Mesenchymal stem cell (in vitro differentiated cells and primary cell): ENCODE measurements around the gene PYCR2.

Source experiments
- DNase-seq: peaks from one replicate; pipeline ENCODE4 v3.0.0-alpha.2; 2013
- H2AFZ ChIP-seq: one replicate; pipeline ENCODE4 v1.6.1; 2013; ENCODE audit warnings: low read depth, mild to moderate bottlenecking, control low read depth, inconsistent platforms, low read length, moderate library complexity
- H2AK5ac ChIP-seq: 2 replicates; pipeline ENCODE4 v1.6.1; 2013; ENCODE audit warnings: low read length, moderate library complexity, mild to moderate bottlenecking, inconsistent platforms; ENCODE audit not compliant: severe bottlenecking
- H2BK120ac ChIP-seq: one replicate; pipeline ENCODE4 v1.6.1; 2013; ENCODE audit warnings: low read depth, mild to moderate bottlenecking, inconsistent platforms, low read length, moderate library complexity
- H2BK12ac ChIP-seq, 2 experiments: one replicate each; pipeline ENCODE4 v1.6.1; 2013; ENCODE audit warnings: inconsistent platforms in 2 of 2, low read length in 2 of 2, mild to moderate bottlenecking in 2 of 2, moderate library complexity in 2 of 2, control low read depth in 1 of 2
- H2BK15ac ChIP-seq: one replicate; pipeline ENCODE4 v1.6.1; 2013; ENCODE audit warnings: mild to moderate bottlenecking, low read depth, inconsistent platforms; ENCODE audit not compliant: poor library complexity, severe bottlenecking
- H2BK5ac ChIP-seq: 2 replicates; pipeline ENCODE4 v1.6.1; 2013; ENCODE audit warnings: low read depth, mild to moderate bottlenecking, low read length, control low read depth, inconsistent platforms; ENCODE audit not compliant: poor library complexity, severe bottlenecking
- H3K14ac ChIP-seq, 2 experiments: one replicate each; pipeline ENCODE4 v1.6.1; 2013; ENCODE audit warnings: inconsistent platforms in 2 of 2, low read length in 2 of 2, control low read depth in 1 of 2, mild to moderate bottlenecking in 1 of 2, moderate library complexity in 1 of 2
- H3K18ac ChIP-seq, 2 experiments: one replicate each; pipeline ENCODE4 v1.6.1; 2013; ENCODE audit warnings: inconsistent platforms in 2 of 2, low read length in 2 of 2, control low read depth in 1 of 2, low read depth in 1 of 2, mild to moderate bottlenecking in 1 of 2
- H3K23ac ChIP-seq, 2 experiments: one replicate each; pipeline ENCODE4 v1.6.1; 2013; ENCODE audit warnings: inconsistent platforms in 2 of 2, low read length in 2 of 2, mild to moderate bottlenecking in 2 of 2, moderate library complexity in 2 of 2, control low read depth in 1 of 2
- H3K27ac ChIP-seq: 2 replicates; pipeline ENCODE4 v1.5.1; 2013; ENCODE audit warnings: mild to moderate bottlenecking, moderate library complexity, low read length, control low read depth, inconsistent platforms; ENCODE audit not compliant: poor library complexity, severe bottlenecking
- H3K27me3 ChIP-seq, 2 experiments: 2 replicates each; pipeline versions ENCODE4 v1.6.1 to v1.7.0; 2013; ENCODE audit warnings: low read length in 2 of 2, mild to moderate bottlenecking in 2 of 2, moderate library complexity in 2 of 2, control low read depth in 1 of 2, inconsistent platforms in 1 of 2; ENCODE audit not compliant: control insufficient read depth in 1 of 2, insufficient read depth in 1 of 2
- H3K36me3 ChIP-seq, 2 experiments: 2 replicates each; pipeline versions ENCODE4 v1.6.1 to v1.7.0; 2013; ENCODE audit warnings: low read length in 2 of 2, control low read depth in 1 of 2, inconsistent platforms in 1 of 2, low read depth in 1 of 2, mild to moderate bottlenecking in 1 of 2; ENCODE audit not compliant: insufficient read depth in 2 of 2, control insufficient read depth in 1 of 2
- H3K4ac ChIP-seq, 2 experiments: one replicate each; pipeline ENCODE4 v1.6.1; 2013; ENCODE audit warnings: inconsistent platforms in 2 of 2, low read length in 2 of 2, mild to moderate bottlenecking in 2 of 2, moderate library complexity in 2 of 2, control low read depth in 1 of 2, low read depth in 1 of 2
- H3K4me1 ChIP-seq: 2 replicates; pipeline ENCODE4 v1.6.1; 2013; ENCODE audit warnings: low read depth, low read length, control low read depth; ENCODE audit not compliant: control insufficient read depth, insufficient read depth
- H3K4me2 ChIP-seq: 2 replicates; pipeline ENCODE4 v1.6.1; 2013; ENCODE audit warnings: low read length, mild to moderate bottlenecking, inconsistent platforms; ENCODE audit not compliant: poor library complexity, severe bottlenecking
- H3K4me3 ChIP-seq, 2 experiments: 2 replicates each; pipeline versions ENCODE4 v1.5.1 to v1.7.0; 2013; ENCODE audit warnings: low read length in 2 of 2, mild to moderate bottlenecking in 2 of 2, control low read depth in 1 of 2, low read depth in 1 of 2; ENCODE audit not compliant: insufficient read depth in 1 of 2
- H3K79me1 ChIP-seq: replicated peaks from 2 replicates; pipeline ENCODE4 v1.6.1; 2013; ENCODE audit warnings: mild to moderate bottlenecking, control low read depth, low read length, inconsistent platforms; ENCODE audit not compliant: poor library complexity, severe bottlenecking
- H3K9ac ChIP-seq: 2 replicates; pipeline ENCODE4 v1.7.0; 2013; ENCODE audit warnings: mild to moderate bottlenecking, low read length, moderate library complexity
- H3K9me3 ChIP-seq: 2 replicates; pipeline ENCODE4 v1.7.0; 2013; ENCODE audit warnings: mild to moderate bottlenecking, low read length; ENCODE audit not compliant: control insufficient read depth
- H4K8ac ChIP-seq: one replicate; pipeline ENCODE4 v1.6.1; 2013; ENCODE audit warnings: inconsistent platforms, mild to moderate bottlenecking, low read length, moderate library complexity
- H4K91ac ChIP-seq: one replicate; pipeline ENCODE4 v1.6.1; 2013; ENCODE audit warnings: mild to moderate bottlenecking, low read length, inconsistent platforms
- WGBS: methylation state at CpG from one replicate; pipeline ENCODE4 v1.1.7; 2013; ENCODE audit warnings: mixed read lengths; 5-methylcytosine and 5-hydroxymethylcytosine counted together

The PYCR2 gene

DNA sequence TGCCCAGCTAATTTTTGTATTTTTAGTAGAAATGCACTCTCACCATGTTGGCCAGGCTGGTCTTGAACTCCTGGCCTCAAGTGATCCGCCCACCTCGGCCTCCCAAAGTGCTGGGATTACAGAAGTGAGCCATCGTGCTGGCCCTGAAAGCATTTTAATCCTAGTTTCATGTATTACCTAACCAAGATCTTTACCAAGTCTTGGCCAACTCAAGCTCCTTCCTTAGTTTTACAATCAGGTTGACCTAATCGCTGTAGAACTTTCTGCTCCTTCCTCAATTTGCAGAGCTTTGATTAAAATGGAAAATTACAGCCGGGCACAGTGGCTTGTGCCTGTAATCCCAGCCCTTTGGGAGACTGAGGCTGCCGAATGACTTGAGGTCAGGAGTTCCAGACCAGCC lies 38.7 kb downstream of the PYCR2 start:
- Histone ChIP-seq H4K8ac (no peak overlapping the region), H3K4ac (no peak overlapping the region), H3K23ac (no peak overlapping the region), H3K4me3 (no peak overlapping the region), H2AK5ac (no peak overlapping the region), H2BK15ac (no peak overlapping the region), H3K4me2 (no peak overlapping the region), H3K18ac (no peak overlapping the region), H2BK120ac (no peak overlapping the region), H2BK5ac (no peak overlapping the region), H3K4me1 (peaks cover 12% of the 10 kb centered on the region), H3K27ac (no peak overlapping the region), H3K79me1 (peaks cover 8% of the 10 kb centered on the region), H2BK12ac (no peak overlapping the region), H4K91ac (no peak overlapping the region), H3K9ac (no peak overlapping the region), H3K36me3 (no peaks in the 10 kb centered on the region), H2AFZ (no peak overlapping the region), H3K14ac (no peak overlapping the region), H3K9me3 (no peaks in the 10 kb centered on the region), H3K27me3 (no peaks in the 10 kb centered on the region)
- DNase-seq, result no peak
- WGBS, result 97% methylated on average over 6 of the region's 6 CpGs

DNA sequence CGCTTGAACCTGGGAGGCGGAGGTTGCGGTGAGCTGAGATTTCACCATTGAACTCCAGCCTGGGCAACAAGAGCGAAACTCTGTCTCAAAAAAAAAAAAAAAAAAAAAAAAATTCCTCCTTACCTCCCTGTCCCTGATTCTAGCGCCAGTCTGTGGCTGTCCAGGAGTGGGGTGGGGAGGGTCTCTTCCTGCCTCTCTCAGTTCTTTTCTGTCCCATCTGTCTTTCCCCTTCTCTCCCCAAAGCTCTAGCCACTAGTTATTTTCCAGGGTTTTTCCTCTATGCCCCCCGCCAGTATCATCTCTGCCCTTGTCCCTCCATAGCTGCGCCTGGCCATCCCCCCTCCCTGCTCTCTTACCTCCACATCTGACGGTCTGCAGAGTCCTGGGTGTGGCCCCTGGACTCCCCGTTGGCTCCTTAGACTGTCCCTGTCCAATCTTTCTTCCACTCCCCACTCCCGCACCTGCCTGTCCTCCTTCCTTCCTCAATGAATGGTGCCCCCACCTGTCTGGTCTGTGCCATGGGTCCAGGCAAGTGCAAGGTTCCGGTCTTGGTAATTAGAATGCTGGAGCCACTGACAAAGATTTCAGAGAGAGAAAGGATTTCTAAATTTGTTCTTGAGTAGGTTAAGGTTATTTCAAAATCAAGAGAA lies 40.3 kb downstream of the PYCR2 start:
- Histone ChIP-seq H3K27me3 (no peaks in the 10 kb centered on the region), H3K9me3 (no peaks in the 10 kb centered on the region), H3K4me2 (no peak overlapping the region), H3K23ac (no peak overlapping the region), H2AK5ac (no peak overlapping the region), H3K79me1 (peaks cover 22% of the 10 kb centered on the region), H3K27ac (no peak overlapping the region), H4K91ac (no peak overlapping the region), H2BK120ac (no peak overlapping the region), H2BK5ac (no peak overlapping the region), H3K4me1 (peaks cover 14% of the 10 kb centered on the region), H3K18ac (no peak overlapping the region), H2BK15ac (peak overlapping the region; percentile 50), H2AFZ (no peak overlapping the region), H3K14ac (no peak overlapping the region), H3K4me3 (peak overlapping the region in 1 of 2 experiments; percentile 96), H4K8ac (no peak overlapping the region), H3K36me3 (peaks cover 0 to 6% of the 10 kb centered on the region in 2 experiments), H3K9ac (no peak overlapping the region), H3K4ac (no peak overlapping the region), H2BK12ac (no peak overlapping the region)
- WGBS, result 78% methylated on average over 8 of the region's 11 CpGs
- DNase-seq, result no peak

DNA sequence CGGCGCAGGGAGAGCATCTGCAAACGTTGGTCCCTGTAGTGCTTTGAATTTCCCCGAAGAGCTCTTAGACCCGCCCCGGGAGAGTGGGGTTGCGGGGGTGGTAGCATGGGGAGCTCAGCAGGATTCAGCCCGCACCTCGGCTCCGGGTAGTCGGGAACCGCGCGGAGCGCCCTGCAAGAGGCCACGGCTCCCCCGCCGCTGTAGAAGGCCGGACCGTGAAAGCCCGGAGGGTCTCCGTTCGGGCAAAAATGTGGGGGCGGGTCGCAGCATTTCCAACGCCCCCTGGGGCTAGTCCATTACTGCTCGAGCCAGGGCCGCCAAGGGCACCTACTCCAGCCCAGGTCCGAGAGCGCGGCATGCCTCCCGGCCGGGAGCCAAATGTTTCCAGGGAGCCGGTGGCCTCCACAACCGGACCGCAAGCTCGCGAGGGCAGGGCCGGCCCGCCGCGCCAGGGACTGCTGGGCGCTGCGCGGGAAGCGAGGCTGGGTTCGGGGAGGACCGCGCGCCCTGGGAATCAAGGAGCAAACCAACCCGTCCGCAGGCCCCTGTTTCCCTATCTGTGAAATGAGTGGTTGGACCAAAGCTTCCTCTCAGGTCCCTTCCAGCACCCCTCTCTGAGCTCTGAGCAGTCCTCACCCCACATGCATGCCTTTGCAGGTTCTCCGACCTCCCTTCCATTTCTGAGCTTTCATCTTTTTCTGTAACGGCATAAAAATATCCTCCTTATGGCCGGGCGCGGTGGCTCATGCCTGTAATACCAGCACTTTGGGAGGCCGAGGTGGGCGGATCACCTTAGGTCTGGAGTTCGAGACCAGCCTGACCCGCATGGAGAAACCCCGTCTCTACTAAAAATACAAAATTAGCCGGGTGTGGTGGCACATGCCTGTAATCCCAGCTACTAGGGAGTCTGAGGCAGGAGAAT lies 41.1 kb downstream of the PYCR2 start:
- H3K23ac ChIP-seq, result no peak overlapping the region
- H3K36me3 ChIP-seq, result peaks cover 0 to 6% of the 10 kb centered on the region in 2 experiments
- WGBS, result 8% methylated on average over 63 of the region's 63 CpGs
- H2BK12ac ChIP-seq, result no peak overlapping the region
- peak overlapping the region; percentile 95 for H3K9ac ChIP-seq
- peak; percentile 66 for DNase-seq
- H4K91ac ChIP-seq, result no peak overlapping the region
- H3K4ac ChIP-seq, result peak overlapping the region in 1 of 2 experiments; percentile 64
- no peak overlapping the region for H2AK5ac ChIP-seq
- H2BK120ac ChIP-seq, result no peak overlapping the region
- peak overlapping the region; percentile 35 for H4K8ac ChIP-seq
- peak overlapping the region; percentile 35 to 69 for H3K18ac ChIP-seq
- H2BK15ac ChIP-seq, result peak overlapping the region; percentile 29
- H2AFZ ChIP-seq, result peak overlapping the region; percentile 89
- no peaks in the 10 kb centered on the region for H3K27me3 ChIP-seq
- H3K4me1 ChIP-seq, result peaks cover 14% of the 10 kb centered on the region
- H3K27ac ChIP-seq, result no peak overlapping the region
- peak overlapping the region; percentile 66 for H3K4me2 ChIP-seq
- H3K9me3 ChIP-seq, result no peaks in the 10 kb centered on the region
- H3K4me3 ChIP-seq, result peak overlapping the region; percentile 69 to 96
- no peak overlapping the region for H2BK5ac ChIP-seq
- H3K79me1 ChIP-seq, result peaks cover 25% of the 10 kb centered on the region
- H3K14ac ChIP-seq, result peak overlapping the region in 1 of 2 experiments; percentile 71
